Right cardiac atrium (tissue), 5 donors: ENCODE data around the gene SLC43A2. TPM values are rescaled to one million over a fixed set of nuclear protein-coding genes. Genes with fewer than 3 reads are reported as not detected.

Source experiments
- ATAC-seq, 2 donors: fragments of 200-7000 bp; cut with Tn5 transposase; one replicate each; pipeline versions ENCODE4 v1.8.0 to v1.9.1; 2020; ENCODE audit warnings: moderate library complexity in 2 of 2, mild to moderate bottlenecking in 1 of 2
- DNase-seq, 3 donors: peaks; one replicate each; pipeline ENCODE4 v3.0.0-alpha.2; 2020
- H3K27ac ChIP-seq: one replicate; pipeline ENCODE4 v1.5.1; 2013; ENCODE audit warnings: mild to moderate bottlenecking, low read length, control low read depth, moderate library complexity
- H3K27me3 ChIP-seq: one replicate; pipeline ENCODE4 v1.6.1; 2013; ENCODE audit not compliant: control insufficient read depth, insufficient read depth
- H3K4me1 ChIP-seq: one replicate; pipeline ENCODE4 v1.6.1; 2013; ENCODE audit warnings: low read length; ENCODE audit not compliant: control insufficient read depth, insufficient read depth
- H3K4me3 ChIP-seq: one replicate; pipeline ENCODE4 v1.5.1; 2013; ENCODE audit warnings: low read length, control low read depth
- H3K9me3 ChIP-seq: one replicate; pipeline ENCODE4 v1.6.1; 2013; ENCODE audit warnings: low read length; ENCODE audit not compliant: control insufficient read depth
- WGBS: extraction: QIAGEN DNeasy Blood & Tissue Kit; methylation state at CpG from one replicate; pipeline ENCODE4 v1.1.7; 2013; 5-methylcytosine and 5-hydroxymethylcytosine counted together
- intact Hi-C, 4 donors: fragments of 100-400 bp; cut with DNase I; formaldehyde crosslinking; loops; one replicate each; pipeline versions ENCODE4 v1.11.0 to v1.14.0; 2022 to 2023
- polyA plus RNA-seq: library from polyadenylated mRNA; stranded (reverse); fragments of 200-250 nt; gene quantifications from one replicate; pipeline ENCODE4 v1.2.3, GENCODE V29; 2013
- total RNA-seq, 4 donors: library from RNA; stranded (reverse); fragmentation: NEBNext Ultra II Directional; extraction: Animal tissue kit (Norgen Biotek cat#: 25700); gene quantifications; one replicate each; pipeline ENCODE4 v1.2.1, GENCODE V29; 2021
- donor health status: healthy with polysubstance abuse.
- donor health status: DM: no; HTN: yes; CAD: no.
- donor health status: DM: no; HTN: no; CAD: no.
- donor health status: DM: no; HTN: yes; CAD: no; lungs with severe emphysema.
- donor health status: DM: yes; HTN: yes; CAD: no.

The SLC43A2 gene
- total and polyA plus RNA-seq, 5 donors = 3.4 to 6.7 (median 5.2) TPM

- peak in 1 of 3 donors; percentile 64 for DNase-seq
- WGBS = 95% methylated on average over 45 of the region's 45 CpGs
- Histone ChIP-seq H3K27me3 (no peaks in the 10 kb centered on the region), H3K9me3 (no peaks in the 10 kb centered on the region), H3K27ac (no peak overlapping the region), H3K4me3 (no peak overlapping the region), H3K4me1 (no peaks in the 10 kb centered on the region)
- ATAC-seq = peak in 1 of 2 donors; percentile 3
- intact Hi-C loops = no loop called here
Observed at GRCh38 chr17:1634841-1635650, 6.4 kb upstream of the SLC43A2 start.

- no peak overlapping the region for H3K27ac ChIP-seq
- no peak for DNase-seq
- intact Hi-C loops = no loop called here
Observed at GRCh38 chr17:1630662-1631061, 2.0 kb upstream of the SLC43A2 start.

GRCh38 chr17:1629504-1630310 is 1.1 kb upstream of the SLC43A2 start:
- Histone ChIP-seq H3K4me1 (peaks cover 1% of the 10 kb centered on the region), H3K4me3 (peak overlapping the region; percentile 76), H3K27me3 (no peaks in the 10 kb centered on the region), H3K27ac (peak overlapping the region; percentile 63), H3K9me3 (no peaks in the 10 kb centered on the region)
- intact Hi-C loops = loop anchor here in 3 of 4 donors (2.0 to 5.0 kb wide), 2 partner anchors 52 to 55 kb away; no protein-coding TSS in a partner anchor
- peak; percentile 66 to 85 (median 78) for DNase-seq
- peak; percentile 3 to 23 for ATAC-seq
- WGBS = 5% methylated on average over 45 of the region's 45 CpGs

More at GRCh38 chr17:1630662-1631061, 2.0 kb upstream of the SLC43A2 start:
- Histone ChIP-seq H3K27me3 (no peaks in the 10 kb centered on the region), H3K9me3 (no peaks in the 10 kb centered on the region), H3K4me1 (peaks cover 1% of the 10 kb centered on the region), H3K4me3 (no peak overlapping the region)
- no peak for ATAC-seq
- 80% methylated on average over 4 of the region's 4 CpGs for WGBS

GRCh38 chr17:1628856-1629503 is 346 bp upstream of the SLC43A2 start:
- DNase-seq = peak; percentile 93 to 97 (median 97)
- intact Hi-C loops = loop anchor here in 3 of 4 donors (2.0 to 5.0 kb wide), 2 partner anchors 52 to 54 kb away; no protein-coding TSS in a partner anchor
- Histone ChIP-seq H3K4me1 (peaks cover 1% of the 10 kb centered on the region), H3K9me3 (no peaks in the 10 kb centered on the region), H3K27me3 (no peaks in the 10 kb centered on the region), H3K27ac (peak overlapping the region; percentile 63), H3K4me3 (peak overlapping the region; percentile 76)
- ATAC-seq = peak; percentile 91
- WGBS = under 1% methylated on average over 77 of the region's 77 CpGs

- DNase-seq (peak in 1 of 3 donors; percentile 64), ATAC-seq (no peak)
- intact Hi-C loops = loop anchor here in 2 of 4 donors (2.0 to 5.0 kb wide), 2 partner anchors 50 to 53 kb away; no protein-coding TSS in a partner anchor
- Histone ChIP-seq H3K9me3 (no peaks in the 10 kb centered on the region), H3K4me3 (peak overlapping the region; percentile 76), H3K27me3 (no peaks in the 10 kb centered on the region), H3K27ac (no peak overlapping the region), H3K4me1 (peaks cover 1% of the 10 kb centered on the region)
- 25% methylated on average over 39 of the region's 39 CpGs for WGBS
Observed at GRCh38 chr17:1627182-1627981, 1.3 kb downstream of the SLC43A2 start.

- intact Hi-C loops = loop anchor here in 2 of 4 donors (2.0 to 5.0 kb wide), 2 partner anchors 49 to 52 kb away; no protein-coding TSS in a partner anchor
- no peaks in the 10 kb centered on the region for H3K27me3 ChIP-seq
- H3K4me3 ChIP-seq = no peak overlapping the region
Observed at GRCh38 chr17:1626333-1626732, 2.3 kb downstream of the SLC43A2 start.

GRCh38 chr17:1625581-1625980 is 3.1 kb downstream of the SLC43A2 start:
- WGBS = 79% methylated on average over 6 of the region's 6 CpGs
- intact Hi-C loops = loop anchor here in 1 of 4 donors (5.0 kb wide), 1 partner anchor 48 kb away; no protein-coding TSS in a partner anchor

More at GRCh38 chr17:1626333-1626732, 2.3 kb downstream of the SLC43A2 start:
- no peak overlapping the region for H3K27ac ChIP-seq
- H3K9me3 ChIP-seq = no peaks in the 10 kb centered on the region
- 47% methylated on average over 3 of the region's 3 CpGs for WGBS
- ATAC-seq (no peak), DNase-seq (no peak)
- H3K4me1 ChIP-seq = peaks cover 1% of the 10 kb centered on the region

GRCh38 chr17:1625053-1625452 is 3.6 kb downstream of the SLC43A2 start:
- intact Hi-C loops = loop anchor here in 1 of 4 donors (5.0 kb wide), 1 partner anchor 48 kb away; no protein-coding TSS in a partner anchor
- Histone ChIP-seq H3K4me1 (peaks cover 1% of the 10 kb centered on the region), H3K27ac (no peak overlapping the region), H3K27me3 (no peaks in the 10 kb centered on the region), H3K4me3 (no peak overlapping the region), H3K9me3 (no peaks in the 10 kb centered on the region)
- WGBS = 83% methylated on average over 14 of the region's 14 CpGs
- DNase-seq (peak in 1 of 3 donors; percentile 32), ATAC-seq (no peak)

More at GRCh38 chr17:1625581-1625980, 3.1 kb downstream of the SLC43A2 start:
- DNase-seq (peak; percentile 0 to 37 (median 2)), ATAC-seq (no peak)
- Histone ChIP-seq H3K4me1 (peaks cover 1% of the 10 kb centered on the region), H3K9me3 (no peaks in the 10 kb centered on the region), H3K27ac (no peak overlapping the region), H3K27me3 (no peaks in the 10 kb centered on the region), H3K4me3 (no peak overlapping the region)

- H3K9me3 ChIP-seq = no peaks in the 10 kb centered on the region
- no peak overlapping the region for H3K27ac ChIP-seq
- DNase-seq (peak in 1 of 3 donors; percentile 37), ATAC-seq (no peak)
- intact Hi-C loops = loop anchor here in 1 of 4 donors (5.0 kb wide), 1 partner anchor 47 kb away; no protein-coding TSS in a partner anchor
- H3K4me1 ChIP-seq = peaks cover 1% of the 10 kb centered on the region
- no peaks in the 10 kb centered on the region for H3K27me3 ChIP-seq
- H3K4me3 ChIP-seq = no peak overlapping the region
- 88% methylated on average over 12 of the region's 12 CpGs for WGBS
Observed at GRCh38 chr17:1624650-1625049, 4.0 kb downstream of the SLC43A2 start.
